H9 (cell line): ENCODE measurements around the gene SH2D6. TPM values are rescaled to one million over a fixed set of nuclear protein-coding genes. Genes with fewer than 3 reads are reported as not detected.

Source experiments
- DNase-seq: peaks from one replicate; pipeline ENCODE4 v3.0.0-alpha.2; 2017
- H2AFZ ChIP-seq: one replicate; pipeline ENCODE4 v1.6.1; 2013; ENCODE audit warnings: mild to moderate bottlenecking, low read length, control low read depth, moderate library complexity
- H2AK5ac ChIP-seq: 2 replicates; pipeline ENCODE4 v1.6.1; 2013; ENCODE audit warnings: low read length, control low read depth, mixed read lengths; ENCODE audit not compliant: insufficient read length
- H2BK120ac ChIP-seq: one replicate; pipeline ENCODE4 v1.6.1; 2013; ENCODE audit warnings: low read depth, mild to moderate bottlenecking, low read length, control low read depth, inconsistent platforms; ENCODE audit not compliant: poor library complexity, severe bottlenecking
- H2BK12ac ChIP-seq: 2 replicates; pipeline ENCODE4 v1.6.1; 2013; ENCODE audit warnings: low read length, control low read depth, mixed read lengths, low read depth; ENCODE audit not compliant: insufficient read length
- H2BK15ac ChIP-seq: 2 replicates; pipeline ENCODE4 v1.6.1; 2013; ENCODE audit warnings: low read depth, low read length, control low read depth
- H2BK20ac ChIP-seq: one replicate; pipeline ENCODE4 v1.6.1; 2013; ENCODE audit warnings: low read depth, mild to moderate bottlenecking, low read length, control low read depth, inconsistent platforms; ENCODE audit not compliant: poor library complexity, severe bottlenecking
- H2BK5ac ChIP-seq: 2 replicates; pipeline ENCODE4 v1.6.1; 2013; ENCODE audit warnings: low read length, control low read depth, mixed read lengths; ENCODE audit not compliant: insufficient read length
- H3K14ac ChIP-seq: 2 replicates; pipeline ENCODE4 v1.6.1; 2013; ENCODE audit warnings: low read length, control low read depth; ENCODE audit not compliant: insufficient read depth
- H3K18ac ChIP-seq: 2 replicates; pipeline ENCODE4 v1.6.1; 2013; ENCODE audit warnings: low read depth, mild to moderate bottlenecking, mixed read lengths, low read length, control low read depth; ENCODE audit not compliant: insufficient read length
- H3K23ac ChIP-seq: 2 replicates; pipeline ENCODE4 v1.6.1; 2013; ENCODE audit warnings: low read length, control low read depth, mixed read lengths, low read depth; ENCODE audit not compliant: insufficient read length
- H3K23me2 ChIP-seq: 2 replicates; pipeline ENCODE4 v1.6.1; 2013; ENCODE audit warnings: low read depth, mild to moderate bottlenecking, mixed read lengths, low read length, control low read depth; ENCODE audit not compliant: insufficient read length, poor library complexity, severe bottlenecking
- H3K27ac ChIP-seq: 2 replicates; pipeline ENCODE4 v1.5.1; 2013; ENCODE audit warnings: low read length, control low read depth, mixed read lengths, low read depth; ENCODE audit not compliant: insufficient read length
- H3K27me3 ChIP-seq: 2 replicates; pipeline ENCODE4 v1.6.1; 2013; ENCODE audit warnings: low read length, control low read depth, inconsistent platforms; ENCODE audit not compliant: insufficient read depth
- H3K4ac ChIP-seq: 2 replicates; pipeline ENCODE4 v1.6.1; 2013; ENCODE audit warnings: low read depth, mild to moderate bottlenecking, control low read depth, inconsistent platforms, low read length, moderate library complexity
- H3K4me1 ChIP-seq: 2 replicates; pipeline ENCODE4 v1.6.1; 2013; ENCODE audit warnings: low read length, control low read depth, inconsistent platforms; ENCODE audit not compliant: insufficient read depth
- H3K4me2 ChIP-seq: 2 replicates; pipeline ENCODE4 v1.6.1; 2013; ENCODE audit warnings: low read length, control low read depth, mixed read lengths; ENCODE audit not compliant: insufficient read length, insufficient read depth
- H3K56ac ChIP-seq: 2 replicates; pipeline ENCODE4 v1.6.1; 2013; ENCODE audit warnings: low read depth, mild to moderate bottlenecking, mixed read lengths, low read length, control low read depth; ENCODE audit not compliant: insufficient read length
- H3K79me1 ChIP-seq: 2 replicates; pipeline ENCODE4 v1.6.1; 2013; ENCODE audit warnings: low read depth, mild to moderate bottlenecking, moderate library complexity, low read length, control low read depth, inconsistent platforms; ENCODE audit not compliant: insufficient read depth, poor library complexity, severe bottlenecking
- H3K79me2 ChIP-seq: 2 replicates; pipeline ENCODE4 v1.6.1; 2013; ENCODE audit warnings: low read length, control low read depth, inconsistent platforms; ENCODE audit not compliant: insufficient read depth
- H3K9ac ChIP-seq: 2 replicates; pipeline ENCODE4 v1.6.1; 2013; ENCODE audit warnings: low read length, control low read depth, mixed read lengths; ENCODE audit not compliant: insufficient read length; ENCODE audit errors: extremely low read depth
- H3K9me3 ChIP-seq: one replicate; pipeline ENCODE4 v1.6.1; 2013; ENCODE audit warnings: low read depth, low read length, inconsistent platforms; ENCODE audit not compliant: control insufficient read depth
- H3T11ph ChIP-seq: one replicate; pipeline ENCODE4 v1.6.1; 2013; ENCODE audit warnings: mild to moderate bottlenecking, low read length, control low read depth, inconsistent platforms
- H4K20me1 ChIP-seq: one replicate; pipeline ENCODE4 v1.6.1; 2013; ENCODE audit not compliant: control insufficient read depth, insufficient read length, insufficient read depth
- H4K5ac ChIP-seq: 2 replicates; pipeline ENCODE4 v1.6.1; 2013; ENCODE audit warnings: low read depth, mild to moderate bottlenecking, mixed read lengths, low read length, control low read depth; ENCODE audit not compliant: insufficient read length
- H4K8ac ChIP-seq: replicated peaks from 2 replicates; pipeline ENCODE4 v1.6.1; 2013; ENCODE audit warnings: low read length, control low read depth, mixed read lengths, low read depth; ENCODE audit not compliant: insufficient read length
- H4K91ac ChIP-seq: 2 replicates; pipeline ENCODE4 v1.6.1; 2013; ENCODE audit warnings: low read depth, mild to moderate bottlenecking, moderate library complexity, mixed read lengths, low read length, control low read depth; ENCODE audit not compliant: insufficient read length
- H3K27ac Mint-ChIP-seq, 3 experiments: 2 replicates in 2 of 3; 3 replicates in 1 of 3; pipeline ENCODE4 v1.8.0; 2020 to 2021; ENCODE audit warnings: mixed read lengths in 3 of 3, mild to moderate bottlenecking in 1 of 3, moderate library complexity in 1 of 3
- H3K27me3 Mint-ChIP-seq: 2 replicates; pipeline ENCODE4 v1.8.0; 2021; ENCODE audit warnings: low read depth, mild to moderate bottlenecking, moderate library complexity, mixed read lengths
- H3K36me3 Mint-ChIP-seq, 3 experiments: 2 replicates in 2 of 3; 3 replicates in 1 of 3; pipeline ENCODE4 v1.8.0; 2020 to 2021; ENCODE audit warnings: low read depth in 3 of 3, mixed read lengths in 3 of 3; ENCODE audit not compliant: insufficient read depth in 1 of 3
- H3K4me1 Mint-ChIP-seq, 2 experiments: 2 replicates each; pipeline ENCODE4 v1.8.0; 2020; ENCODE audit warnings: mixed read lengths in 2 of 2
- H3K4me3 Mint-ChIP-seq, 2 experiments: 2 replicates in 1 of 2; 3 replicates in 1 of 2; pipeline ENCODE4 v1.8.0; 2020 to 2021; ENCODE audit warnings: mild to moderate bottlenecking in 2 of 2, mixed read lengths in 2 of 2, moderate library complexity in 1 of 2
- H3K9me3 Mint-ChIP-seq, 2 experiments: 2 replicates in 1 of 2; 3 replicates in 1 of 2; pipeline ENCODE4 v1.8.0; 2020; ENCODE audit warnings: mild to moderate bottlenecking in 2 of 2, mixed read lengths in 2 of 2, moderate library complexity in 1 of 2
- WGBS: extraction: QIAGEN DNeasy Blood & Tissue Kit; methylation state at CpG from one replicate; pipeline ENCODE4 v1.1.7; 2013; ENCODE audit warnings: missing lambda C conversion rate, low lambda C conversion rate, mixed read lengths; ENCODE audit not compliant: insufficient read length; ENCODE audit errors: extremely low coverage; 5-methylcytosine and 5-hydroxymethylcytosine counted together
- total RNA-seq: library from RNA; stranded (reverse); gene quantifications from 2 replicates; pipeline ENCODE4 v1.2.1, GENCODE V29; 2021
- TF ChIP-seq, protein P1 (sequence below): fragments of 200-600 bp; sonication (generic); conservative IDR thresholded peaks from 3 replicates; pipeline ENCODE4 v1.8.0; 2021; ENCODE audit warnings: antibody characterized with exemption, mild to moderate bottlenecking

Gene SH2D6
- total RNA-seq, 1 experiment from 2014 or later: 0.61 TPM

DNA sequence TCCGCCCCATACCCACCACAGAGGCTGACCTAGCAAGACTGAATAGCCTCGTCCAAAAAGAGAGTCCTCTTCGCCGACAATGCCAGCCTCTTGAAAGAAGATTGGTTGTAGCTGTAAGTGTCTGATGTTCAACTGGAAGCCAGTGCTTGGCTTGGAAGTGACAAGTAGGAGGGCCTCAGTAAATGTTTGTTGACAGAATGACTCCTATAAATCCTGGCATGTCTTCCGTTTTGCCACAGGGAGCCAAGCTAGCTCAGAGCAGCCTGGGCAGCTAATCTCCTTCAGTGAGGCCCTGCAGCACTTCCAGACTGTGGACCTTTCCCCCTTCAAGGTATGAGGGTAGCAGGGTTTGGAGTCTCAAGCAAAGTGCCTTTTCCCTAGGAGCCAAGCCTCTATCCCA, 49.0 kb upstream of the SH2D6 start:
- H2BK15ac ChIP-seq: no peak overlapping the region
- no peaks in the 10 kb centered on the region for H3K9me3 ChIP-seq
- H3K4me3 Mint-ChIP-seq: no peak overlapping the region
- H2BK5ac ChIP-seq: no peak overlapping the region
- H4K91ac ChIP-seq: no peak overlapping the region
- H2BK20ac ChIP-seq: no peak overlapping the region
- H2AK5ac ChIP-seq: no peak overlapping the region
- H3K79me1 ChIP-seq: no peaks in the 10 kb centered on the region
- no peaks in the 10 kb centered on the region for H4K20me1 ChIP-seq
- no peak overlapping the region for H3K27ac ChIP-seq
- H3K27me3 Mint-ChIP-seq: no peaks in the 10 kb centered on the region
- H4K8ac ChIP-seq: no peak overlapping the region
- no peak overlapping the region for H3K18ac ChIP-seq
- H3K4me1 Mint-ChIP-seq: no peaks in the 10 kb centered on the region
- H3K4me1 ChIP-seq: no peaks in the 10 kb centered on the region
- DNase-seq: no peak
- H3K4ac ChIP-seq: no peak overlapping the region
- H3K27ac Mint-ChIP-seq: no peak overlapping the region
- peaks cover 0 to 13% (median 9%) of the 10 kb centered on the region in 3 experiments; a peak in 4 of 7 replicates for H3K36me3 Mint-ChIP-seq
- no peak overlapping the region for H3K9ac ChIP-seq
- no peak overlapping the region for H3K56ac ChIP-seq
- no peak overlapping the region for H2BK120ac ChIP-seq
- H4K5ac ChIP-seq: no peak overlapping the region
- H3T11ph ChIP-seq: no peak overlapping the region
- no CpG with 5 or more reads among the region's 5 CpGs for WGBS
- H2AFZ ChIP-seq: no peak overlapping the region
- H3K79me2 ChIP-seq: no peaks in the 10 kb centered on the region
- no peak overlapping the region for H3K23ac ChIP-seq
- no peaks in the 10 kb centered on the region; a peak in 1 of 5 replicates for H3K9me3 Mint-ChIP-seq
- no peak overlapping the region for H2BK12ac ChIP-seq
- H3K23me2 ChIP-seq: no peaks in the 10 kb centered on the region
- TF ChIP-seq, protein P1, sequence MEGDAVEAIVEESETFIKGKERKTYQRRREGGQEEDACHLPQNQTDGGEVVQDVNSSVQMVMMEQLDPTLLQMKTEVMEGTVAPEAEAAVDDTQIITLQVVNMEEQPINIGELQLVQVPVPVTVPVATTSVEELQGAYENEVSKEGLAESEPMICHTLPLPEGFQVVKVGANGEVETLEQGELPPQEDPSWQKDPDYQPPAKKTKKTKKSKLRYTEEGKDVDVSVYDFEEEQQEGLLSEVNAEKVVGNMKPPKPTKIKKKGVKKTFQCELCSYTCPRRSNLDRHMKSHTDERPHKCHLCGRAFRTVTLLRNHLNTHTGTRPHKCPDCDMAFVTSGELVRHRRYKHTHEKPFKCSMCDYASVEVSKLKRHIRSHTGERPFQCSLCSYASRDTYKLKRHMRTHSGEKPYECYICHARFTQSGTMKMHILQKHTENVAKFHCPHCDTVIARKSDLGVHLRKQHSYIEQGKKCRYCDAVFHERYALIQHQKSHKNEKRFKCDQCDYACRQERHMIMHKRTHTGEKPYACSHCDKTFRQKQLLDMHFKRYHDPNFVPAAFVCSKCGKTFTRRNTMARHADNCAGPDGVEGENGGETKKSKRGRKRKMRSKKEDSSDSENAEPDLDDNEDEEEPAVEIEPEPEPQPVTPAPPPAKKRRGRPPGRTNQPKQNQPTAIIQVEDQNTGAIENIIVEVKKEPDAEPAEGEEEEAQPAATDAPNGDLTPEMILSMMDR: no peak
- no peak overlapping the region for H3K4me2 ChIP-seq
- no peak overlapping the region for H3K14ac ChIP-seq
- H3K27me3 ChIP-seq: no peaks in the 10 kb centered on the region
